ENCODE measurements around the gene FUT2. TPM values are rescaled to one million over a fixed set of nuclear protein-coding genes. Genes with fewer than 3 reads are reported as not detected.
"Not testable (repeated sequence)": the region's sequence is repeated elsewhere in the genome, so short reads cannot be mapped to it uniquely, and the experiment has no call there.

FUT2 gene
- polyA plus RNA-seq, 1 donor, result 3.5 TPM

GRCh38 chr19:48670699-48671445 lies 24.9 kb upstream of the FUT2 start:
- no peak for DNase-seq

- no peak for DNase-seq
Measured at GRCh38 chr19:48671446-48671995, 24.2 kb upstream of the FUT2 start.

GRCh38 chr19:48672994-48673393 lies 22.8 kb upstream of the FUT2 start, which contains the start of gene NTN5:
Gene NTN5 (minus strand): TSS chr19:48673017. CDS start chr19:48670986, 2,031 bp downstream.
- no peak for DNase-seq

GRCh38 chr19:48673436-48674100 lies 22.2 kb upstream of the FUT2 start:
- DNase-seq, result no peak

GRCh38 chr19:48674216-48674809 lies 21.5 kb upstream of the FUT2 start:
- DNase-seq, result no peak

- peak; percentile 89 for DNase-seq
Measured at GRCh38 chr19:48674921-48675824, 20.6 kb upstream of the FUT2 start.

- no peak for DNase-seq
Measured at GRCh38 chr19:48676487-48676886, 19.3 kb upstream of the FUT2 start.

- no peak for DNase-seq
Measured at GRCh38 chr19:48676887-48677286, 18.9 kb upstream of the FUT2 start.

- no peak for DNase-seq
Measured at GRCh38 chr19:48678201-48678600, 17.6 kb upstream of the FUT2 start.

- not testable (repeated sequence) for DNase-seq
Measured at GRCh38 chr19:48680006-48680405, 15.8 kb upstream of the FUT2 start.

- DNase-seq, result no peak
Measured at GRCh38 chr19:48680436-48681126, 15.2 kb upstream of the FUT2 start.

- DNase-seq, result no peak
Measured at GRCh38 chr19:48681127-48681470, 14.7 kb upstream of the FUT2 start.

- DNase-seq, result no peak
Measured at GRCh38 chr19:48683349-48683748, 12.4 kb upstream of the FUT2 start.

GRCh38 chr19:48685583-48685982 lies 10.2 kb upstream of the FUT2 start:
- no peak for DNase-seq

GRCh38 chr19:48686088-48686487 lies 9.7 kb upstream of the FUT2 start:
- DNase-seq, result no peak

GRCh38 chr19:48686637-48687036 lies 9.1 kb upstream of the FUT2 start:
- DNase-seq, result not testable (repeated sequence)

- DNase-seq, result no peak
Measured at GRCh38 chr19:48687776-48688175, 8.0 kb upstream of the FUT2 start.

- DNase-seq, result no peak
Measured at GRCh38 chr19:48689449-48689848, 6.3 kb upstream of the FUT2 start.

- DNase-seq, result not testable (repeated sequence)
Measured at GRCh38 chr19:48693629-48694028, 2.1 kb upstream of the FUT2 start.

GRCh38 chr19:48696353-48697010 lies 711 bp downstream of the FUT2 start:
- DNase-seq, result no peak

- no peak for DNase-seq
Measured at GRCh38 chr19:48698046-48698445, 2.3 kb downstream of the FUT2 start.
